Measurements from ENCODE around the gene NEURL4. TPM values are rescaled to one million over a fixed set of nuclear protein-coding genes. Genes with fewer than 3 reads are reported as not detected.

Gene NEURL4
- total RNA-seq, 2 donors from 2014 or later = 24.4 to 45.3 TPM

- no peaks in the 10 kb centered on the region for H3K27me3 ChIP-seq (replicated peaks; ENCODE audit: insufficient read depth)
- no peak overlapping the region for H3K4me3 ChIP-seq
- TF ChIP-seq, protein P1, sequence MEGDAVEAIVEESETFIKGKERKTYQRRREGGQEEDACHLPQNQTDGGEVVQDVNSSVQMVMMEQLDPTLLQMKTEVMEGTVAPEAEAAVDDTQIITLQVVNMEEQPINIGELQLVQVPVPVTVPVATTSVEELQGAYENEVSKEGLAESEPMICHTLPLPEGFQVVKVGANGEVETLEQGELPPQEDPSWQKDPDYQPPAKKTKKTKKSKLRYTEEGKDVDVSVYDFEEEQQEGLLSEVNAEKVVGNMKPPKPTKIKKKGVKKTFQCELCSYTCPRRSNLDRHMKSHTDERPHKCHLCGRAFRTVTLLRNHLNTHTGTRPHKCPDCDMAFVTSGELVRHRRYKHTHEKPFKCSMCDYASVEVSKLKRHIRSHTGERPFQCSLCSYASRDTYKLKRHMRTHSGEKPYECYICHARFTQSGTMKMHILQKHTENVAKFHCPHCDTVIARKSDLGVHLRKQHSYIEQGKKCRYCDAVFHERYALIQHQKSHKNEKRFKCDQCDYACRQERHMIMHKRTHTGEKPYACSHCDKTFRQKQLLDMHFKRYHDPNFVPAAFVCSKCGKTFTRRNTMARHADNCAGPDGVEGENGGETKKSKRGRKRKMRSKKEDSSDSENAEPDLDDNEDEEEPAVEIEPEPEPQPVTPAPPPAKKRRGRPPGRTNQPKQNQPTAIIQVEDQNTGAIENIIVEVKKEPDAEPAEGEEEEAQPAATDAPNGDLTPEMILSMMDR (IDR thresholded peaks at IDR 0.05) = no peak
- no peaks in the 10 kb centered on the region for H3K9me3 ChIP-seq
- DNase-seq (ENCODE audit: low spot score) (no peak), ATAC-seq (ENCODE audit: insufficient number of reproducible peaks, low FRiP score, low read depth) (no peak)
- peaks cover 38% of the 10 kb centered on the region for H3K36me3 ChIP-seq
- peaks cover 3 to 17% of the 10 kb centered on the region in 2 donors for H3K4me1 ChIP-seq (ENCODE audit: control insufficient read depth in 1 of 2, low read depth in 2 of 2)
- H3K27ac ChIP-seq = no peak overlapping the region
These were observed 2.9 kb downstream of the NEURL4 start for GRCh38 chr17:7326186-7326585.

- ATAC-seq (ENCODE audit: insufficient number of reproducible peaks, low FRiP score, low read depth) = no peak
- DNase-seq (ENCODE audit: low spot score) = no peak
- H3K27ac ChIP-seq = no peak overlapping the region
- no peaks in the 10 kb centered on the region for H3K9me3 ChIP-seq
- H3K4me3 ChIP-seq = no peak overlapping the region
- H3K36me3 ChIP-seq = peaks cover 49% of the 10 kb centered on the region
- H3K27me3 ChIP-seq (replicated peaks; ENCODE audit: insufficient read depth) = no peaks in the 10 kb centered on the region
- peaks cover 0 to 12% of the 10 kb centered on the region in 2 donors for H3K4me1 ChIP-seq (ENCODE audit: control insufficient read depth in 1 of 2, low read depth in 2 of 2)
- TF ChIP-seq, protein P1 (IDR thresholded peaks at IDR 0.05) = no peak
These were observed 4.1 kb downstream of the NEURL4 start for GRCh38 chr17:7325031-7325528.

GRCh38 chr17:7324438-7324779 is 4.7 kb downstream of the NEURL4 start:
- Histone ChIP-seq H3K4me1 (ENCODE audit: control insufficient read depth in 1 of 2, low read depth in 2 of 2) (peaks cover 0 to 12% of the 10 kb centered on the region in 2 donors), H3K9me3 (no peaks in the 10 kb centered on the region), H3K4me3 (no peak overlapping the region), H3K27ac (no peak overlapping the region), H3K27me3 (replicated peaks; ENCODE audit: insufficient read depth) (no peaks in the 10 kb centered on the region), H3K36me3 (peaks cover 51% of the 10 kb centered on the region)
- DNase-seq (ENCODE audit: low spot score) (no peak), ATAC-seq (ENCODE audit: insufficient number of reproducible peaks, low FRiP score, low read depth) (no peak)
- TF ChIP-seq, protein P1 (IDR thresholded peaks at IDR 0.05) = no peak

DNA sequence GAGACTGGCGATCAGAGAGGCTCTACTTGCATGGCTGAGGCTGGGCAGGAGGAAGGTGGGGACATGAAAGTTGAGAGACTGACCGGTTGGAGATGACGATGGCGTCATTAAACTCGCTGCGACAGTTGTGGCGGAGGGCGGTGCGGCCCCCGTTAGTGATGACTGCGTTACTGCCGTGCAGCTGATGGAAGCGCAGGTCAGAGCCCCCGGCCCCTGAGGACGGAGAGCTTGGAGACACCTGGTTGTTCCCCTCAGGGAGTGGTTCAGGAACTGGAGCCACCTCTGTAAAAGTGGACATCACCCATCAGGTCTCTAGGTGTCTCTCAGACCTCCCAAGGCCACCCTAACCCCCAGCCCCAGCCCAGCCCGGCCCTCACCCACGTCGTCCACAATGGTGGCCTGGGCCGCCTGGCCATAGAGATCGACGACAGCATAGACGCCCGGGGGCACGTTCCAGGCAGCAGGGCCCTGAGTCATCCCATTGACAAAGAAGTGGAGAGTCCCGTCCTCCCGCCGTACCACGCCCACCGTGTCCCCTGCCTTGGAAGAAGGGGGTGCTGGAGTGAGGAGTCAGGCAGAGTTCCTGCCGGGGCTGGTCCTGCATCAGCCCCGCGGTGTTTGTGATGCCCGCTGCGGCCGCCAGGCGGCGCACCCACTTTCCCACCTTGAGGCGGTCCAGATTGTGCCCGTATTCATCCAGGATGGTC is 5.3 kb downstream of the NEURL4 start:
- peaks cover 53% of the 10 kb centered on the region for H3K36me3 ChIP-seq
- H3K4me1 ChIP-seq (ENCODE audit: control insufficient read depth in 1 of 2, low read depth in 2 of 2) = peaks cover 0 to 12% of the 10 kb centered on the region in 2 donors
- no peak overlapping the region for H3K4me3 ChIP-seq
- no peak overlapping the region for H3K27ac ChIP-seq
- H3K27me3 ChIP-seq (replicated peaks; ENCODE audit: insufficient read depth) = no peaks in the 10 kb centered on the region
- no peak for ATAC-seq (ENCODE audit: insufficient number of reproducible peaks, low FRiP score, low read depth)
- TF ChIP-seq, protein P1 (IDR thresholded peaks at IDR 0.05) = peak; percentile 81
- no peak for DNase-seq (ENCODE audit: low spot score)
- H3K9me3 ChIP-seq = no peaks in the 10 kb centered on the region

- Histone ChIP-seq H3K4me3 (no peak overlapping the region), H3K27me3 (replicated peaks; ENCODE audit: insufficient read depth) (no peaks in the 10 kb centered on the region), H3K27ac (no peak overlapping the region), H3K9me3 (no peaks in the 10 kb centered on the region), H3K36me3 (peaks cover 64% of the 10 kb centered on the region), H3K4me1 (ENCODE audit: control insufficient read depth in 1 of 2, low read depth in 2 of 2) (peaks cover 0 to under 1% of the 10 kb centered on the region in 2 donors)
- TF ChIP-seq, protein P1 (IDR thresholded peaks at IDR 0.05) = no peak
- DNase-seq (ENCODE audit: low spot score) (no peak), ATAC-seq (ENCODE audit: insufficient number of reproducible peaks, low FRiP score, low read depth) (no peak)
These were observed 6.5 kb downstream of the NEURL4 start for GRCh38 chr17:7322520-7323194.

Measured in thoracic aorta (tissue), 2 donors.